Erythroblast (primary cell): ENCODE data around the gene MGAT3.

Experiments used
- DNase-seq, 2 experiments: peaks; one replicate each; lab custom pipeline; 2025; lab: John Stamatoyannopoulos, UW
- GATA1 ChIP-seq: IDR thresholded peaks from 2 replicates; pipeline ENCODE4 v1.6.1; 2011; ENCODE audit warnings: low read depth, mild to moderate bottlenecking, control low read depth, low read length, moderate library complexity
- POLR2A ChIP-seq: IDR thresholded peaks from 2 replicates; pipeline ENCODE4 v1.6.1; 2011; ENCODE audit warnings: mild to moderate bottlenecking, low read length

Gene MGAT3

DNA sequence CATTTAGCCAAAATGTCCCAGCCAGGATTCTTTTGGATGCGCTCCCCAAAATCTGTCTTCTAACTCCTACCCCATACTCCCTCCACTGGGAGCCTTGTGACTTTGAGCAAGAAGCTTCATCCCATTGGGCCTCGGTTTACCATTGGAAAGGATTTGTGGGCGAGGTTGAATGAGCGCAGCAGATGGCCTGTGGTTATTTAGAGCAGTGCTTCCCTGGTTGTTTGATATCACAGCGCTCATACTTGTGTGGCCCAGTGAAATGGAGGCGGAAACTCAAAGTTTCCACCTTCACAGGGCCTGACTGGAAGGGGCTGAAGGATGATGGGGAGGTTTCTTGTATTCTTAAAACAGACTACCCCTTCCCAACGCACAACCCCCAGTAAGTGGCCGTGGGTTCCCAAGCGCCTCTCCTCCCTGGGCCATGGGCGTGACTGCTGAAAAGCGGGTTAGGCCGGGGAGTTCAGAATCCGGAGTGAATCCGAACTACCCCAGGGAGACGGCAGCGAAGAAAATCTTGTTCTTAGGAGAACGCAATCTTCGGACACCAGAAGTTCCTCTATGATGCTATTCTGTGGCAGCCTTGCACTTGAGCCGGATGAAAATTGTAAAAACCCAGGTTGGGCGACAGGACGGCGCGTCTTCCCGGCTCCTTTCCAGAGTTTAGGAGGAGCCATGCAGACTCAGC is 62.3 kb downstream of the MGAT3 start:
- peak; percentile 78 to 82 for DNase-seq
- TF ChIP-seq GATA1: no peak
- no peak for TF ChIP-seq POLR2A

DNA sequence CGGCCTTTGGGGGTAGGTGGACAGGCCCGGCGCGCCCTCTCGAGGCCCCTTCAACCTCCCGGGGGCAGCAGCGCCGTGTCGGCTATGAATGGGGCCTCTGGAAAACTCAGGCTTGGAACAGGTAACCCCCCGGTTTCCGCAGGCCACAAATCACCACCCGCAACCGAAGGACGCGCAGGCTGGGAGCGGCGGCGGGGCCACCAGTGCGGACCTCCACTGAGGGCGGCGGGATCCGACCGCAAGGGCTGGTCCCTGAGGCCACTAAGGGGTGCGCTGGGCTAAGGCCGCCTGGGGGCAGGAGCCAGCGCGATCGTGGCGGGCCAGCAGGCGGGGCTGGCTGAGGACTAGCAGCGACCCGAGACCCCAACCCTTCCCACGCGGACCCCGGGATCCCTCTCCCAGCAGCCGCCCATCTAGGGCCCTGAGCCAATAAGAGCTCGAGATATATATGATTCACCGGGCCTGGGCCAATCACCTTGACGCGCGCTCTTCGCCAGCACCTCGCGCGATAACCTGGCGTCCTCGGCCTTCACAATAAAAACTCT is 62.9 kb downstream of the MGAT3 start:
- DNase-seq: peak; percentile 86 to 100
- no peak for TF ChIP-seq GATA1
- TF ChIP-seq POLR2A: no peak

GRCh38 chr22:39520226-39521105 is 63.7 kb downstream of the MGAT3 start, which contains the start of gene ATF4:
Gene ATF4, plus strand, starts transcription at chr22:39520562. Its CDS starts 884 bp downstream, at chr22:39521446.
- peak; percentile 99 for TF ChIP-seq POLR2A
- TF ChIP-seq GATA1: no peak
- peak; percentile 98 to 99 for DNase-seq

GRCh38 chr22:39521106-39521885 is 64.5 kb downstream of the MGAT3 start:
- DNase-seq: peak; percentile 68 to 89

DNA sequence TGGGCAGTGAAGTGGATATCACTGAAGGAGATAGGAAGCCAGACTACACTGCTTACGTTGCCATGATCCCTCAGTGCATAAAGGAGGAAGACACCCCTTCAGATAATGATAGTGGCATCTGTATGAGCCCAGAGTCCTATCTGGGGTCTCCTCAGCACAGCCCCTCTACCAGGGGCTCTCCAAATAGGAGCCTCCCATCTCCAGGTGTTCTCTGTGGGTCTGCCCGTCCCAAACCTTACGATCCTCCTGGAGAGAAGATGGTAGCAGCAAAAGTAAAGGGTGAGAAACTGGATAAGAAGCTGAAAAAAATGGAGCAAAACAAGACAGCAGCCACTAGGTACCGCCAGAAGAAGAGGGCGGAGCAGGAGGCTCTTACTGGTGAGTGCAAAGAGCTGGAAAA is 65.3 kb downstream of the MGAT3 start:
- peak in 1 of 2 experiments; percentile 55 for DNase-seq

DNA sequence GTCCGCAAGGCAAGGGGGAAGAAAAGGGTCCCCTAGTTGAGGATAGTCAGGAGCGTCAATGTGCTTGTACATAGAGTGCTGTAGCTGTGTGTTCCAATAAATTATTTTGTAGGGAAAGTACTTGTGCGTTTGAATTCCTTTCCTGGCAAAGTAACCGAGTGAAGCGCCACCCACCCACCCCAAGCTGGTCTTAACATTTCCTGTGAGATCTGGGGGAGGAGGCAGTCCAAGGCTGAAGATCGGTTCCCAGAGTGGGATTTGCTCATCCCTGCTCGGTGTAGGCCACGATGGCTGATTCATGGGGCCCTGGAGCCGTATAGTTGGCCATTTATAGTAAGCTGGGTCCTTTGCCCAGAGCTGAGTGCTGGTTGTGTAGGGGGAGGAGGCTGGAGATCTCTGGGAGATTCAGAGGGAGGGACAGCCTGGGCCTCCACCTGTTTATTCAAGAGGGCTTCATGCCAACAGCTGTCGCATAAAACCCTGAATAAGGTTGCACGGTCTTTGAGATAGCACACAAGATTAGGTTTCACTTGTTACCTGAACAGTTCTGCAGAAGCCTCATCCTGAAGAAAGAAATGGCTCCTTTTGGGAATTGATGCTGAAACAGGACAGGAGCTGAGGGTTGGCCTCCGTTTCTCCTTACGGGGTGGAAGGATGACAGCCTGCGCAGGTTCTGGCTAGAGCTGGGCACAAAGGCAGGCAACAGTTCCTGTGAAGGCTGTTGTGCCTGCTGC is 65.9 kb downstream of the MGAT3 start:
- TF ChIP-seq POLR2A (peak; percentile 68), GATA1 (no peak)
- DNase-seq: peak; percentile 65 to 74

DNA sequence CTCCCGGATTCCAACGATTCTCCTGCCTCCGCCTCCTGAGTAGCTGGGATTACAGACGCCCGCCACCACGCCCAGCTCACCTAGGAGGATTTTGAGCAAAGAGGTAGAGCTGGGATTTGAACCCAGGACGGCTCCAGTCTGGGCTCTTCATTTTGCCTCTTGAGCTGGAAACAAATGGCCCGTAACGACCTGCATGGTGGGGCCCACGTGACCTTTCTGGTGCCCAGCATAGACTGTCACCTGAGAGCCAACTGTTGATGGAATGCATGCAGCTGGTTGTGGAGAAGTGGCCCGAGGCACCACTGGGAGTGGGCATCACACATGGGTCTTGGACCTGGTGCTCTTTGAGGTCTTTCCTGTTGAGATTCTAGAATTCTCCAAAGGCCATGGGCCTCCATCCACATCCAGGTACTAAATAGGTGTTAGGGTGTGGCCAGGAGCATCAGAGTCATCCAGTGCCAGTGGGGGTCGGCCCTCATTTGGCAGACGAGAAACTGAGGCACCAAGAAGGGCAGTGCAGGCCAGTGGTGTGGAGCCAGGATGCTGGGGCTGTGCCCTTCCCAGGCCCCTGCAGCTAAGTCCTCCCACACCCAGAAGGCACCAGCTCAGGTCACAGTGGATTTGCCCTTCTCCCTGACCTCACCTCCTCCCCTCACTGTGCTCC is 67.4 kb downstream of the MGAT3 start:
- TF ChIP-seq POLR2A (peak; percentile 22), GATA1 (no peak)
- DNase-seq: peak in 1 of 2 experiments; percentile 39

GRCh38 chr22:39524753-39525657 is 68.2 kb downstream of the MGAT3 start:
- DNase-seq: peak in 1 of 2 experiments; percentile 34
- TF ChIP-seq POLR2A: no peak
- TF ChIP-seq GATA1: no peak

- TF ChIP-seq POLR2A: no peak
- no peak for DNase-seq
Measured at GRCh38 chr22:39525658-39525975, 68.8 kb downstream of the MGAT3 start.

DNA sequence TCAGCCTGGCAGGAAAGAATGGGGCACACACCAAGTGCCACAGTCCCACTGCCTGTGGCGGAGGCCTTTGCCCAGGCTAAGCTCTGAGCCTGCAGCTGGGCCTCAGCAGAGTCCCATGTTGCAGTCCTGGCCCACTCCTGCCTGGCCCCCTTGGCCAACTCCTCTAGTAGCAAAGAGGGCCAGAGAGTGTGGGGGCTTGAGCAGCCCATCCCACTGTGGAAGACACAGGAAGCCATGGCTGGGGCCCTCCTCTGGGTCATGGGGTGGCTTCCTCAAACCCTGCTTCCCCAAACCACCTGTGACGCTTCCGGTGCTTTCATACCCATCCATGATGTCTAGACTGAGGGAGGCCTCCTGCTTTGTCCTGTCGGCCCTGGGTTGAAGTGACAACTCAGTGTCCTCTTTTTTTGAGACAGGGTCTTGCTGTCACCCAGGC is 69.9 kb downstream of the MGAT3 start:
- TF ChIP-seq GATA1 (no peak), POLR2A (no peak)
- no peak for DNase-seq

DNA sequence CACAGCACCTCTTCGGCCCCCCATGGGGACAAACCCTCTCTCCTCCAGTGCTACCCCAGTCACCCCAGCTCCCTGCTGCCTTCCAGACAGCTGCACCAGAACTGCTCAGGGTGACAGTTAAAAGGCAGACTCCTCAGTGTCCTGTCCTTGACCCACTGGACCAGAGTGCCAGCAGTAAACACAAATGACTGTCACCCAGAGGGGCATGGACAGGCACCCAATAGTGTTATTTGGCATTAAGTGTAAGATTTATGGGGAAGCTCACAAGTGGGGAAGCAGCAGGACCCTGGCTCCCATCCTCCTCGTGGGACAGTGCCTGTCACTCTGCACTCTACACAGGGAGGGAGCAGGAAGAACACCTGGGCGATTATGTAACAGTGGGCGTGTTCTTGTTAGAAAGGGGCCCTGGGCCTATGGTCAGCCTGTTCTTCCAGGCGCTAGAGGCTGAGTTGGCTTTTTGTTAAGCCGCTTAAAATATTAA is 70.7 kb downstream of the MGAT3 start:
- TF ChIP-seq POLR2A (peak; percentile 23), GATA1 (no peak)
- DNase-seq: no peak

DNA sequence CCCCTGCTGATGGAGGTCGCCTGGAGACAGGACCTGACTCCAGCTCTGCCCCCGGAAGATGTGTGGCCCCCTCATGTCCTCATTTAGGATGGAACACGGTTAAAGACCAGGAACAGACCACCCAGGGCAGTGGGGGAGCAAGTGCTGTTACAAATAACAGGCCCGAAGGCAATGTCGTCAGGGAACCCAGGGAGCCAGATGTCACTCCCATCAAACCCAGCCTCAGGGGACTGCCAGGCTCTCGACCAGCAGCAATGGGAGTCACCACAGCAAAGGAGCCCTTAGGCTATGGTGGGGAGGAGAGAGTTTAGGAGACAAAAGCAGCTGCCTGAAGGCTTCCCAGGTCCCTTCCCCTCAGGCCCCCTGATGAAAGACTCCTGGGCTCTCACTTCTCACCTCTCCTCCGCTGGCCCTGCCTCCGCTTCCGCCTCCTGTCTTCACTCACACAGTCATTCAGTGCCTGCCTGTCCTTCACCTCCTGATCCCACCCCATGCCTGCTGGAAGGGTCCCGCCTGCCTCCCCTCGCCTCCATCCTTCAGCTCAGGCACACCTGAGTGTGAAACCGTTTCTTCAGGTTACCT is 71.4 kb downstream of the MGAT3 start:
- DNase-seq: no peak
- TF ChIP-seq POLR2A: no peak
- no peak for TF ChIP-seq GATA1
